ENCODE results near the gene REST.
A peak's percentile ranks its signal among the peaks of the same experiment; 100 is the strongest.
"Not testable (repeated sequence)": the region's sequence is repeated elsewhere in the genome, so short reads cannot be mapped to it uniquely, and the experiment has no call there.

Gene REST, protein sequence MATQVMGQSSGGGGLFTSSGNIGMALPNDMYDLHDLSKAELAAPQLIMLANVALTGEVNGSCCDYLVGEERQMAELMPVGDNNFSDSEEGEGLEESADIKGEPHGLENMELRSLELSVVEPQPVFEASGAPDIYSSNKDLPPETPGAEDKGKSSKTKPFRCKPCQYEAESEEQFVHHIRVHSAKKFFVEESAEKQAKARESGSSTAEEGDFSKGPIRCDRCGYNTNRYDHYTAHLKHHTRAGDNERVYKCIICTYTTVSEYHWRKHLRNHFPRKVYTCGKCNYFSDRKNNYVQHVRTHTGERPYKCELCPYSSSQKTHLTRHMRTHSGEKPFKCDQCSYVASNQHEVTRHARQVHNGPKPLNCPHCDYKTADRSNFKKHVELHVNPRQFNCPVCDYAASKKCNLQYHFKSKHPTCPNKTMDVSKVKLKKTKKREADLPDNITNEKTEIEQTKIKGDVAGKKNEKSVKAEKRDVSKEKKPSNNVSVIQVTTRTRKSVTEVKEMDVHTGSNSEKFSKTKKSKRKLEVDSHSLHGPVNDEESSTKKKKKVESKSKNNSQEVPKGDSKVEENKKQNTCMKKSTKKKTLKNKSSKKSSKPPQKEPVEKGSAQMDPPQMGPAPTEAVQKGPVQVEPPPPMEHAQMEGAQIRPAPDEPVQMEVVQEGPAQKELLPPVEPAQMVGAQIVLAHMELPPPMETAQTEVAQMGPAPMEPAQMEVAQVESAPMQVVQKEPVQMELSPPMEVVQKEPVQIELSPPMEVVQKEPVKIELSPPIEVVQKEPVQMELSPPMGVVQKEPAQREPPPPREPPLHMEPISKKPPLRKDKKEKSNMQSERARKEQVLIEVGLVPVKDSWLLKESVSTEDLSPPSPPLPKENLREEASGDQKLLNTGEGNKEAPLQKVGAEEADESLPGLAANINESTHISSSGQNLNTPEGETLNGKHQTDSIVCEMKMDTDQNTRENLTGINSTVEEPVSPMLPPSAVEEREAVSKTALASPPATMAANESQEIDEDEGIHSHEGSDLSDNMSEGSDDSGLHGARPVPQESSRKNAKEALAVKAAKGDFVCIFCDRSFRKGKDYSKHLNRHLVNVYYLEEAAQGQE

GRCh38 chr4:56907489-56908205 is at the start of gene REST:
REST (plus strand) TSS chr4:56907900; CDS start chr4:56910639, 2,739 bp downstream.
- DNase-seq = peak; percentile 41 to 66

DNA sequence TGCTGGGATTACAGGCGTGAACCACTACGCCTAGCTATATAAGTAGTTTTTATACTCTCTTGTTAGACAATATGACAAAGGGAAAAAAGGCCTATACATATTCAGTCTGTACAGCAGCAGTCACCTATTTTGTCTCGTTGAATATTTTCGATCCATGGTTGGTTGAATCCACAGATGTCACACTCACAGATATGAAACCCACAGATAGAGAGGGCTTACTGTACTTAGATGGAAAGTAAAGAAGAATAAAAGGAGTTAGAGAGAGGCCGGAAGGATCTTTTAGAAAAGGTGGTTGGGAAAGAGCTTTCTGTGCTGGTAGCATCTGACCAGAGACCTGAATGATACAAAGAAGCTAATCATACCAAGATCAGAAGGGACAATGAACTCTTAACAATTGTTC is 47.9 kb upstream of the REST start:
- DNase-seq = no peak

DNA sequence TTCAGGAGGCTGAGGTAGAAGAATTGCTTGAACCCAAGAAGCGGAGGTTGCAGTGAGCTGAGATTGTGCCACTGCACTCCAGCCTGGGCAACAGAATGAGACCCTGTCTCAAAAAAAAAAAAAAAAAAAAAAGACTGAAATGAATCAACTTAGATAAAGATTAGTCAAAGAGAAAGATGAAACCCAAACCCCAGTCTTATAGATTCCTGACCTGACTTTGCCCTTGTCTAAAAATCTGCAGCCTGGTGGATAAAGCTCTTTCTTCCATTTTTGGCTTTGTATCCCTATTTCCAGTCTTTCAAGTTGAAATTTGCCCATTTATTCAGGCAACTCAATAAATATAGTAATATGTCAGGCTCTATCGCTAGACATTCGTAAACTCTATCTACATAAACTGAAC is 46.9 kb upstream of the REST start:
- DNase-seq = no peak

GRCh38 chr4:56861360-56861759 is 46.3 kb upstream of the REST start:
- DNase-seq = no peak

DNA sequence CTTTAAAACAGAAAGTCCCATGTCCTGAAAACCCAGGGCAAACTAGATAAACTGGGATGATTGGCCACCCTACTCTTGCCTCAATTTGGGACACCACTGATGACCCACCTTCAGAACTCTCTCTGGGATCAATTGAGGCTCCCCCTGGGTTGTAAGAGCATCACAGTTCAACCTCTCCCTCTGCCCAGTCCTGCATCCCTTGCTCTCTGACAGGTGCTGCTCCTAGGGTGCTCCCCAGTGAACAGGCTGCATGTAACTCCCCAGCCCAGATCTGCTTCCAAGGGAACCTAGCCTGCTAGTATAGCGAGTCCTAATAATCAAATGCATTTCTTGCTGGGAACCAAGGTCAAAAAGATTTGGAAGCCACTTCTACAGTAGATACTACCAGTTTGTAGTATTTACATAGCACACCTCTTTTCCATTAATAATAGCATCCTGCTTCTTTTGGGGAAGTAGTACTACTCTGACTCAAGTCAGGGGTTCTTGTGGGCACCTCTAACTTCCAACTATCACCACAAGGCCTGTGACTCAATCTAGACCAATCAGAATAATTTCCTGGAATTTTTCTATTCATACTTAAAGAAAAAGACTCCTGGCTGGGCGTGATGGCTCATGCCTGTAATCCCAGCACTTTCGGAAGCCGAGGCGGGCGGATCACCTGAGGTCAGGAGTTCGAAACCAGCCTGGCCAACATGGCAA is 44.1 kb upstream of the REST start:
- DNase-seq = peak; percentile 18 to 55

GRCh38 chr4:56870946-56871345 is 36.8 kb upstream of the REST start:
- no peak for DNase-seq

- DNase-seq = peak; percentile 27 to 29
Observed at GRCh38 chr4:56871371-56871866, 36.3 kb upstream of the REST start.

DNA sequence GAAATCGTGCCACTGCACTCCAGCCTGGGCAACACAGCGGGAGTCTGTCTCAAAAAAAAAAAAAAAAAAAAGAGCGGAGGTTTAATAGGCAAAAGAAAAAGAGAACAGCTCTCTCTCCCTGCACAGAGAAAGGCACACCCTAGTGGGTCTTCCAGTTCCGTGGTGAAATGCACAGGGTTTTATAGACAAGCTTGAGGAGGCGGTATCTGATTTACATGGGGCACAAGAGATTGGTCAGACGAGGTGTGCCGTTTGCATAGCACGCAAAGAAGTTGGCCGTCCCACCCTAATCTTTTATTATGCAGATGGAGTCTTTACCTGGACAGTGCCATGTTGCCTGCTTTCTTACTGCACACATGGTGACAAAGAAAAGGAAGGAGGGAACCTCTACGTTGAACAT is 33.5 kb upstream of the REST start:
- DNase-seq = no peak

DNA sequence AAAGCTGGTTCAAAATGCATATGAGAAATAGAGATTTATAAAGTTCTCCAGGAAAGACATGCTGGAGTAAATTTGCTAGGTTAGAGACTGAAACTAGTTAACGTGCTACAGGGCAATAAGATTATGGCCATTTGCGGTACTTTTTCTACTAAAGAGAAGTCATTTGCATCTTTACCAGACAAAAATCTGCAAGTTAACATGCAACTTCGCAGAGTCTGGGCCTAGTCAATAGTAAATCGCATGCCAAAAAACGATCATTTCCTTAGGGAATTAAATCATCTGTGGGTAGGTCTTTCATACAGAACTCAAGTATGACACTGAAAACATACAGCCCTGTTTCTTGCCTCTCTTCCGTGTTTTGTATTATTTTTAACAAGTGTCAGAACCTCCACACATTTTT is 32.8 kb upstream of the REST start:
- no peak for DNase-seq

- no peak for DNase-seq
Observed at GRCh38 chr4:56876264-56876663, 31.4 kb upstream of the REST start.

DNA sequence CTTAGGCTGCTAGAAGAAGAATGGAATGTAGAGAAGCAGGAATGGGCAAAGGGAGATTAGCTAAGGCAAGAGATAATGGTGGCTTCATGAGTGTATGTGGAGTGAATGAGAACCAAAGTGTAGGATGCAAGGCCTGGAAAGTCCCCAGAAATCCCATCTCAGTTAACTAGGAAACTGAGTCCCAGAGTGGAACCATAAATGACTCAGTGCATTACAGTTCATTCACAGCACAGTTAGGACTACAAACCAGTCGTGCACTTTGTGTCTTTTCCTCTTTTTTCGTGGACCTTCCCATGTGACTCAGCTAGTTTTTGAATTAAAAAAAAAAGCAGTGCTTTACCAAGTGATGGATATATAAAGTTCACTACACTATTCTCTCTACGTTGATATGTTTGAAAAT is 27.7 kb upstream of the REST start:
- DNase-seq = peak; percentile 72 to 85

GRCh38 chr4:56880572-56880971 is 27.1 kb upstream of the REST start:
- peak; percentile 67 for DNase-seq

DNA sequence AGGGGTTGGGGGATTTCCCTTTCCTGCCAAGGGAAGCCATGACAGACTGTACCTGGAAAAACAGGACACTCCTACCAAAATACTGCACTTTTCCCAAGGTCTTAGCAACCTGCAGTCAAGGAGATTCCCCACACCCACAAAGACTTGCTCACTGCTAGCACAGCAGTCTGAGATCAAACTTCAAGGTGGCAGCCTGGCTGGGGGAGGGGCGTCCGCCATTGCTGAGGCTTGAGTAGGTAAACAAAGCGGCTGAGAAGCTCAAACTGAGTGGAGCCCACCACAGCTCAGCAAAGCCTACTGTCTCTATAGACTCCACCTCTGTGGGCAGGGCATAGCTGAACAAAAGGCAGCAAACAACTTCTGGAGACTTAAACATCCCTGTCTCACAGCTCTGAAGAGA is 23.2 kb upstream of the REST start:
- not testable (repeated sequence) for DNase-seq

DNA sequence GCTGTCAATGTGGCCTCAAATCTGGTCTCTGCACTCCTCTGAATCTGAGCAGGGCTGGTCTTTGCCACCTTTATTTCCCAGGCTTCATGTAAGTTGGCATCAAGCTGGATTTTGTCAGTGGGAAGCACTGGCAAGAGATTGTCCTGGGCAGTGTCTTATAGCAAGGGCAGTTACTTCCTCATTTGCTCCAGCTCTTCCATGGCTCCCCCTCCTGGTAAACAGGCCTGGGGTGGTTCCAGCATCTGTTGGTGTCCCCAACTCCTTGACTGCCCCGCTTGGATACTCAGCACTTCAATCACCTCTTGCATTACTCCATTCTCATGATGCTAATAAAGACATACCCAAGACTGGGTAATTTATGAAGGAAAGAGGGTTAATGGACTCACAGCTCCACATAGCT is 15.0 kb upstream of the REST start:
- DNase-seq = peak in 1 of 2 donors; percentile 13

DNA sequence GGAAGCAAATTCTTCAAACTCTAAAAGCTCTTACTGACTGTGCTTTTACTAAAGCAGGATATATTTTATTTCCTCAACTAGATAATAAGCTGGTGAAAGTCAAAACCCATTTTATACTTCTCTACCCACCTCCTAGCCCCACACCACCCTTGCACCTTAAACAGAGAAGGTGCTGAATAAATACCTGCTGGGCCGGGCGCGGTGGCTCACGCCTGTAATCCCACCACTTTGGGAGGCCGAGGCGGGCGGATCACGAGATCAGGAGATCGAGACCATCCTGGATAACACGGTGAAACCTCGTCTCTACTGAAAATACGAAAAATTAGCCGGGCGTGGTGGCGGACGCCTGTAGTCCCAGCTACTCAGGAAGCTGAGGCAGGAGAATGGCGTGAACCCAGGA is 9.9 kb upstream of the REST start:
- not testable (repeated sequence) for DNase-seq

DNA sequence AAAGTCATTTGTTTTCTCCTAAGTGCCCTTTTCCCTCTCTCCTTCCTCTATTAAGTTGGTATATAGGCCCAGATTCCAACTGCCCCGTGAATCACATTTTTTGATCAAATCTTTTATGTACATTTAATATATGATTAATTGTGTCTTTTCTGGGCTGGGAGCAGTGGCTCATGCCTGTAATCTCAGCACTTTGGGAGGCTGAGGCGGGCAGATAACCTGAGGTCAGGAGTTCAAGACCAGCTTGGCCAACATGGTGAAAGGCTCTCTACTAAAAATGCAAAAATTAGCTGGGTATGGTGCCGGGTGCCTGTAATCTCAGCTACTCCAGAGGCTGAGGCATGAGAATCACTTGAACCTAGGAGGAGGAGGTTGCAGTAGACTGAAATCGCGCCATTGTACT is 7.5 kb upstream of the REST start:
- not testable (repeated sequence) for DNase-seq

DNA sequence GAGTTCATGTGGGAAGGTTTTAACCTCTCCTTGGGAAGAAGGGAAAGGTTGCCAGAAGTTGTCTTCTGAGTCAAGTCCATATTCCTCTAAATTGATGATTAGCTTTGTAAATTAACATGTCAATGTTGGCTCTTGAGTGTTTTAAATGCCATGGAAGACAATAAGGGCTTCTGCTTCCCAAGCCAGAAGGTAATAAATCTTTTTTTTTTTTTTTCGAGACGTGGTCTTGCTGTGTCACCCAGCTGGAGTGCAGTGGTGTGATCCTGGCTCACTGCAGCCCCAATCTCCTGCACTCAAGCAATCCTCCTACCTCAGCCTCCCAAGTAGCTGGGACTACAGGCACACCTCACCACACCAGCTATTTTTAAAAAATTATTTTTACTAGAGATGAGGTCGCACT is 5.0 kb upstream of the REST start:
- DNase-seq = no peak

DNA sequence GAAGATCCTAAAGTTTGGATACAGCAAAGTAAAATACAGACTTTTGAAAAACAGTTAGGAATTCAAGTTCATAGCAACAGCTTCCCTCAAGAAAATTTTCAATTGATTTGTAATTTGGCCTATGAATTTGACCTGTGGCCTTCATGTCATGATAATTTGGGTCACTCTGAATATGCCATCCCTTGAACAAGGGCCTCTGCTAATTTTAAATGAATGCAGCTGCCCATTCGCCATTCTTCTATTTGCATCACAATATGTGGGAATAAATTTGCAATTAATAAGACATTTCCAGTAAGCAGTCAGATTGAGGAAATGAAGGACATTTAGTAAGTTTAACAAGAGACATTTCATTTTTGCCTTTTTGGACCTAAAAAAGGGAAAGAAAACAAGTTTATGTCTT is 1.9 kb upstream of the REST start:
- no peak for DNase-seq

- DNase-seq = peak; percentile 22 to 28
Observed at GRCh38 chr4:56906489-56907393, 959 bp upstream of the REST start.

GRCh38 chr4:56908206-56909085 is 746 bp downstream of the REST start:
- peak; percentile 63 to 64 for DNase-seq

Measured in inflammatory macrophage treated with lipopolysaccharide for 1 hour (primary cell).